AG09309 (cell line): ENCODE data around the gene ZNF862.
"Not testable (repeated sequence)": the region's sequence is repeated elsewhere in the genome, so short reads cannot be mapped to it uniquely, and the experiment has no call there.

Experiments
- DNase-seq: peaks from one replicate; pipeline ENCODE4 v3.0.0-alpha.2; 2010; ENCODE audit warnings: low read depth
- H3K4me3 ChIP-seq: 2 replicates; pipeline ENCODE4 v1.5.1; 2011; ENCODE audit warnings: mild to moderate bottlenecking, low read depth, low read length, moderate library complexity; ENCODE audit not compliant: control insufficient read depth
- CTCF ChIP-seq: IDR thresholded peaks from 2 replicates; pipeline ENCODE4 v1.5.1; 2011; ENCODE audit warnings: mild to moderate bottlenecking, low read depth, low read length, inconsistent platforms; ENCODE audit not compliant: insufficient read depth, control insufficient read depth; ENCODE audit errors: missing control alignments

ZNF862 gene

GRCh38 chr7:149827089-149827981 lies 10.8 kb upstream of the ZNF862 start:
- no peak for DNase-seq
- TF ChIP-seq CTCF = no peak
- H3K4me3 ChIP-seq = no peak overlapping the region

- no peak for TF ChIP-seq CTCF
- DNase-seq = no peak
- no peak overlapping the region for H3K4me3 ChIP-seq
Measured at GRCh38 chr7:149828357-149829309, 9.5 kb upstream of the ZNF862 start.

- DNase-seq, H3K4me3 ChIP-seq: not testable (repeated sequence)
Measured at GRCh38 chr7:149830527-149830926, 7.6 kb upstream of the ZNF862 start.

GRCh38 chr7:149830997-149831740 lies 7.0 kb upstream of the ZNF862 start:
- no peak for DNase-seq
- no peak for TF ChIP-seq CTCF
- H3K4me3 ChIP-seq = no peak overlapping the region

- no peak for DNase-seq
- no peak overlapping the region for H3K4me3 ChIP-seq
- TF ChIP-seq CTCF = no peak
Measured at GRCh38 chr7:149831741-149832219, 6.4 kb upstream of the ZNF862 start.

GRCh38 chr7:149832332-149833041 lies 5.7 kb upstream of the ZNF862 start:
- TF ChIP-seq CTCF = no peak
- H3K4me3 ChIP-seq = no peak overlapping the region
- DNase-seq = no peak
